HUES64 (cell line): ENCODE results near the gene MBD3L2. TPM values are rescaled to one million over a fixed set of nuclear protein-coding genes. Genes with fewer than 3 reads are reported as not detected.
"Not testable (repeated sequence)": the region's sequence is repeated elsewhere in the genome, so short reads cannot be mapped to it uniquely, and the experiment has no call there.

Source experiments
- H3K27ac ChIP-seq: 2 replicates; pipeline ENCODE4 v1.7.0; 2013; ENCODE audit warnings: low read depth, low read length, inconsistent platforms
- H3K27me3 ChIP-seq: 2 replicates; pipeline ENCODE4 v1.6.1; 2013; ENCODE audit warnings: mild to moderate bottlenecking, low read length; ENCODE audit not compliant: insufficient read depth
- H3K36me3 ChIP-seq: 2 replicates; pipeline ENCODE4 v1.6.1; 2013; ENCODE audit warnings: mild to moderate bottlenecking, low read length; ENCODE audit not compliant: insufficient read depth
- H3K4me1 ChIP-seq: 2 replicates; pipeline ENCODE4 v1.6.1; 2013; ENCODE audit warnings: mild to moderate bottlenecking, low read length, moderate library complexity; ENCODE audit not compliant: insufficient read depth
- H3K4me3 ChIP-seq: 2 replicates; pipeline ENCODE4 v1.5.1; 2013; ENCODE audit warnings: mild to moderate bottlenecking, low read length, moderate library complexity
- H3K9ac ChIP-seq: 2 replicates; pipeline ENCODE4 v1.6.1; 2013; ENCODE audit warnings: mild to moderate bottlenecking, low read depth, low read length
- H3K9me3 ChIP-seq: 2 replicates; pipeline ENCODE4 v1.6.1; 2013; ENCODE audit warnings: low read depth, low read length; ENCODE audit not compliant: insufficient read depth
- WGBS: fragments of 150-250, 120-280 bp; methylation state at CpG from one replicate; pipeline ENCODE4 v1.1.7; 2013; ENCODE audit warnings: missing lambda C conversion rate; 5-methylcytosine and 5-hydroxymethylcytosine counted together
- polyA plus RNA-seq, 2 experiments: library from polyadenylated mRNA; stranded (reverse); fragments of 50-300 nt; gene quantifications; one replicate each; pipeline ENCODE4 v1.2.3, GENCODE V29; 2013

MBD3L2 gene
- not detected for polyA plus RNA-seq (2013, experiment 1 of 2)
- not detected for polyA plus RNA-seq (2013, experiment 2 of 2)

DNA sequence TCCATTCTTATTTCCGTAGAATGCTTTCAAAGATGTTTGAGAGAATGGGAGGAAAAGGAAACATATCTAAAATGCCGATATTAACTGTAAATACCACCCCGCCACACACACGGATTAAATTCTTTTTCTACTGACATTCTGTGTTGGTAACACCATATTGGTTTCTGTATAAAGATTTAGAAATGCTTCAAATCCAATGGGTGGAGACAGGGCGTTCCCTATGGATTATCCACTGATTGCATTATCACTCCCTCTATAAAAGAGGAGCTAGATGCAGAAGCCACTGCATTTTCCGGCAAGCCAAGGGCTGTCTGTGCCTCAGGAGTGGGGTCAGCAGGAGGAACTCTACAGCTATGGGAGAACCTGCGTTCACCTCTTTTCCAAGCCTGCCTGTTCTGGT lies at the start of gene MBD3L2:
Gene MBD3L2, plus strand, starts transcription at position 301 of the 400 bp plus-strand sequence. Its CDS starts 53 bp downstream, at position 354.
- H3K27me3 ChIP-seq, H3K4me1 ChIP-seq, H3K27ac ChIP-seq, H3K9ac ChIP-seq, H3K9me3 ChIP-seq, H3K4me3 ChIP-seq, H3K36me3 ChIP-seq: not testable (repeated sequence)
- no CpG with 5 or more reads among the region's 7 CpGs for WGBS

DNA sequence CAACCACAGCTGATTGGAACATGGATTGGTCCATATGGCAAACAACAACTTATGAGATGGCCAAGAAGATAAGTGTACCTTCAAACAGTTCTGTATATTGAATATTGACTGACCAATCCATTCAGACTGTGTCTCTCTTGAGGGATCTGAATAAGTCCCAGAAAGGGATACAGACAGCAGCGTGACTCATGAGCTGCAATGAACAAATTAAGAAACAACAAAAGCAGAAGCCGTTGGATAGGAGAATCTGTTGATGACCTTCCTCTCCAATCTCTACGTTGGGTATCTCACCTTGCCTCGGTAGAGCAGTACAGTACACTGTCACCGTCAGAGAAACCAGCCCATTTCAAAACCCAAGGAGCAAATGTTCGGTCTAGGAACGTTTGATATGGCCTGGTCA lies 49.2 kb upstream of the MBD3L2 start:
- Histone ChIP-seq H3K27ac (no peak overlapping the region), H3K36me3 (no peaks in the 10 kb centered on the region), H3K4me3 (no peak overlapping the region), H3K27me3 (no peaks in the 10 kb centered on the region), H3K9me3 (peaks cover 81% of the 10 kb centered on the region), H3K4me1 (no peaks in the 10 kb centered on the region), H3K9ac (no peak overlapping the region)
- WGBS, result 68% methylated on average over 7 of the region's 7 CpGs

DNA sequence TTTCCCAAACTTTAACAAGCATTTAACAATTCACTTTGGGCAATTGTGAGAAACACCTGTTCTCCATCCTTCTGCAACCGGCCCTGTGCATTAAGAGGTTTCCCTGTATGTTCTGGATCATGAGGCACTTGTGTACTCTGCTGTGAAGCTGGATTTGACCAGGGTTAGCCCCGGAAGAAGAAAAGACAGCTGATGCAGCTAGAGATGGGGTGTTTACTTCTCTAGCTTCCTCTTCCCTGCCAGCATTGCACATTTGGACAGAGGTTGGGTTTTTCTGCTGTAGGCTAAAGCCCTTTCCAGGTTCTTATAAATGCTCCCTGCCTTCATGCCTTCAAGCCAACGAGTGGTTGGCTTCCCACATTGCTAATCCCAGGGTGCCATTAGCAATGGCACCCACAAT lies 48.8 kb upstream of the MBD3L2 start:
- Histone ChIP-seq H3K9me3 (peaks cover 81% of the 10 kb centered on the region), H3K4me1 (no peaks in the 10 kb centered on the region), H3K36me3 (no peaks in the 10 kb centered on the region), H3K4me3 (no peak overlapping the region), H3K27me3 (no peaks in the 10 kb centered on the region), H3K9ac (no peak overlapping the region), H3K27ac (no peak overlapping the region)
- 65% methylated on average over 3 of the region's 3 CpGs for WGBS

DNA sequence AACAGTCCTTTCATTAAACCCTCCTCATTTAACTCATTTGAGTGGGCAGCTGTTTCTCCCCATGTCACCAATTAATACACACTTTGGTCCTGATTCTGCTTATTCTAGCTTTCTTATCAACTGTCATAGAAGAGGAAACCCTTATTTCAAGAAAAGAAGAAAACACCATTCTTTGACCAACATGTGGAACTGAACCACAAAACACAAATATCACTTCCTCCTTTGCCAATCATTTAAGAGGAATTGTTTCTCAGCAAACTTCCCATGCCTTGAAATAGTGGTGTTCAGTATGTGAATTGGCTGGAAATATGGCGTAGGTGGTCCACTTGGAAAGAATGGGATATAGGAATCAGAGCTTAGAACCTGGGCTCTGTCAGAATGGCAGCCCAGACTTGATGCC lies 48.3 kb upstream of the MBD3L2 start:
- Histone ChIP-seq H3K27me3 (no peaks in the 10 kb centered on the region), H3K27ac (no peak overlapping the region), H3K9ac (no peak overlapping the region), H3K9me3 (peaks cover 79% of the 10 kb centered on the region), H3K36me3 (no peaks in the 10 kb centered on the region), H3K4me3 (no peak overlapping the region), H3K4me1 (no peaks in the 10 kb centered on the region)
- WGBS, result 80% methylated on average over 1 of the region's 1 CpG

DNA sequence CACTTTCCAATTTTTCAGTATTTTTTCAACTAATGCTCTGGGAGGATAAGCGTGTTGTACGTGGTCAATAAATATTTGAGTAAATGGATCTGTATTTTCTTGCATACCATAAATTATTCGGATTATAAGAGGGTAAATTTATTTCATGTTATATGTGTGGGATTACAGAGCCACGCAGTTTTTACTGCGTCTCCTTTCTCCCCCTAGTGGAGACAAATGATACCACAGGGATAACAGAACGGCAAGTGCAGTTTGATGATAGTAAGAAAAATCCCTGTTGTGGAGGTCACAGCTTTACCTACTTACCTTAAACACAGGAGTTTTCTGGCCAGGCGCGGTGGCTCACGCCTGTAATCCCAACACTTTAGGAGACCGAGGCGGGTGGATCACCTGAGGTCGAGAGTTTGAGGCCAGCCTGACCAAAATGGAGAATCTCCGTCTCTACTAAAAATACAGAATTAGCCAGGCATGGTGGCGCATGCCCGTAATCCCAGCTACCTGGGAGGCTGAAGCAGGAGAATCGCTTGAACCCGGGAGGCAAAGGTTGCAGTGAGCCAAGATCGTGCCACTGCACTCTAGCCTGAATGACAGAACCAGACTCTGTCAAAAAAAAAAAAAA lies 44.7 kb upstream of the MBD3L2 start:
- Histone ChIP-seq H3K27me3 (no peaks in the 10 kb centered on the region), H3K9me3 (peaks cover 74% of the 10 kb centered on the region), H3K27ac (no peak overlapping the region), H3K36me3 (no peaks in the 10 kb centered on the region), H3K9ac (no peak overlapping the region), H3K4me1 (no peaks in the 10 kb centered on the region), H3K4me3 (no peak overlapping the region)
- WGBS, result 89% methylated on average over 15 of the region's 18 CpGs

DNA sequence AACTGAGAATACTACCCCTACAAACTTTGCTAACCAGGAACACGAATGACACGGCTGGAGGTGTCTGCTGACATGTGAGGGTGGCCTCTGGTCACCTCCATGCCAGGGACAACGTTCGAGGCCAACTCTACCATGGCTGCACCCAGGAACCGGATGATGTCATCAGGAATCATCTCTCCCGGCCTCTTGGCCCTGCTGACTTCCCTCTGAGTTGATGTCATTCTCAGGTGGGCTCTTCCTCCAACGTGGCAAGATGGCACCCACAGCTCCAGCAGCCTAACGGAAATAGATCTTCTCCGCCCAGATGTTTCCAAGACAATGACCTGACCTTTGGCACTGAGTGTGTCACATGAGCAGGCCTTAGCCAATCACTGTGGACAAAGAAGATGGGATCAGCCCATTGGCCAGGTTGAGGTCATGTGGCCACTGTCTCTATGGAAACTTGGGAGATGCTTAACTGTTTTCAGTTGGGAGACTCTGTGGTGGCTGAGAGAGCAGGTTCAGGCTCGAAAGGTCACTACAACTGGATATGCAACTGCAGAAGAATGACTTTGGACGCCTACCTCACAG lies 42.9 kb upstream of the MBD3L2 start:
- Histone ChIP-seq H3K27ac (no peak overlapping the region), H3K27me3 (no peaks in the 10 kb centered on the region), H3K36me3 (no peaks in the 10 kb centered on the region), H3K4me1 (no peaks in the 10 kb centered on the region), H3K9me3 (peaks cover 62% of the 10 kb centered on the region), H3K4me3 (no peak overlapping the region), H3K9ac (no peak overlapping the region)
- 64% methylated on average over 11 of the region's 11 CpGs for WGBS

DNA sequence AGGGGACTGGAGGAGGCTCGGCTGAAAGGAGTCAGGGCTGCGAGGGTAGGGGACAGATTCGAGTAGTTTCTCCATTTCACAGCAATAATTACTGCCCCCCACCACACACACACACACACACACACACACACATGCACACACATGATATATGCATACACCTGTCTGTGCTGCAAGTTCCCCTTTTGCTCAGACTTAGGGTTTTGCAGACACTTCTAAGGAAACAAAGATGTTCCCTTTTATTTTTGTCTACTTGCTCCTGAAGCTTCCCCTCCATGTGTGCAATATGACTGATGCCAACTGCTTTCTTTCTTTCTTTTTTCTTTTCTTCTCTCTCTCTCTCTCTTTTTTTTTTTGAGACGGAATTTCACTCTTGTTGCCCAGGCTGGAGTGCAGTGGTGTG lies 41.3 kb upstream of the MBD3L2 start:
- H3K4me3 ChIP-seq, result no peak overlapping the region
- H3K4me1 ChIP-seq, result no peaks in the 10 kb centered on the region
- H3K27ac ChIP-seq, result no peak overlapping the region
- H3K9ac ChIP-seq, result no peak overlapping the region
- no peaks in the 10 kb centered on the region for H3K36me3 ChIP-seq
- peaks cover 60% of the 10 kb centered on the region for H3K9me3 ChIP-seq
- 80% methylated on average over 4 of the region's 4 CpGs for WGBS
- H3K27me3 ChIP-seq, result no peaks in the 10 kb centered on the region

DNA sequence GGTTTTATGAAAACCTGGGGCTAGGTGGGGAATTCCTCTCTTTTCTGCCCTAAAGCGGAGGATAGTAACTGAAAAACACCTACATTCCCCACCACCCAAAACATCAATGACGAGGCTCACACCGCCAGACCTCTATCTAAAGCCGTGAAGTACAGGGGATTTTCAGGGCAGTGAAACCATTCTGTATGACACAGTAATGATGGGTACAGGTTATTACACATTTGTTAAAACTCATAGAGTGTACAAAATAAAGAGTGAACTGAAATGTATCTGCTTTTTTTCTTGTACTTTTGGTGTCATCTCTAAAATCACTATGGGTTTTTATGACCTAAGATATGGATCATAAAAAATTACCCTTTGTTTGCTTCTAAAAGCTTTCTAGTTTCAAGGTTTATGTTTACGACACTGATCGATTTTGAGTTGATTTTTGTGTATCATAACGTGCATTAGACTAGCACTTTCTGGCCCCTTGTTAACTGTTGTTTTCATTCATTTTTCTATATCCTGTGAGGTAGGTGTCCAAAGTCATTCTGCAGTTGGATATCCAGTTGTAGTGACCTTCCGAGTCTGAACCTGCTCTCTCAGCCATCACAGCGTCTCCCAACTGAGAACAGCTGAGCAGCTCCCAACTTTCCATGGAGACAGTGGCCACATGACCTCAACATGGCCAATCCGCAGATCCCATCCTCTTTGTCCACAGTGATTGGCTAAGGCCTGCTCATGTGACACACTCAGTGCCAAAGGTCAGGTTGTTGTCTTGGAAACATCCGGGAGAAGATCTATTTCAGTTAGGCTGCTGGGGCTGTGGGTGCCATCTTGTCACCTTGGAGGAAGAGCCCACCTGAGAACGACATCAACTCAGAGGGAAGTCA lies 38.2 kb upstream of the MBD3L2 start:
- WGBS, result 87% methylated on average over 11 of the region's 12 CpGs
- peaks cover 69% of the 10 kb centered on the region for H3K9me3 ChIP-seq

DNA sequence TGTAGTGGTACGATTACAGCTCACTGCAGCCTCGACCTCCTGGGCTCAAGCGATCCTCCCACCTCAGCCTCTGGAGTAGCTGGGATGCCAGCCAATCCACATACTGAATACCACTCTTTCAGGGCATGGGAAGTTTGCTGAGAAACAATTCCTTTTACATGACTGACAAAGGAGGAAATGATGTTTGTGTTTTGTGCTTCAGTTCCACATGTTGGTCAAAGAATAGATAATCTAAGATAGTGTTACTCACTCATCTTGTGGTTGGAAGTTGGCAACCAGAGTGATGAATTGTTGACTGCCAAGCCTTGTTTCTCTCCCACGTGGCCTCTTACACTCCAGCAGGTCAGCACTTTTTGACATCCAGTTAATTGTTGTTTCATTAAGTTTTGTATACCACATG lies 35.4 kb upstream of the MBD3L2 start:
- Histone ChIP-seq H3K9ac (no peak overlapping the region), H3K36me3 (no peaks in the 10 kb centered on the region), H3K4me3 (no peak overlapping the region), H3K4me1 (no peaks in the 10 kb centered on the region), H3K9me3 (peaks cover 72% of the 10 kb centered on the region), H3K27ac (no peak overlapping the region), H3K27me3 (no peaks in the 10 kb centered on the region)
- WGBS, result 67% methylated on average over 4 of the region's 4 CpGs

More for the DNA sequence above, 38.2 kb upstream of the MBD3L2 start:
- Histone ChIP-seq H3K36me3 (no peaks in the 10 kb centered on the region), H3K9ac (no peak overlapping the region), H3K4me3 (no peak overlapping the region), H3K4me1 (no peaks in the 10 kb centered on the region), H3K27ac (no peak overlapping the region), H3K27me3 (no peaks in the 10 kb centered on the region)

DNA sequence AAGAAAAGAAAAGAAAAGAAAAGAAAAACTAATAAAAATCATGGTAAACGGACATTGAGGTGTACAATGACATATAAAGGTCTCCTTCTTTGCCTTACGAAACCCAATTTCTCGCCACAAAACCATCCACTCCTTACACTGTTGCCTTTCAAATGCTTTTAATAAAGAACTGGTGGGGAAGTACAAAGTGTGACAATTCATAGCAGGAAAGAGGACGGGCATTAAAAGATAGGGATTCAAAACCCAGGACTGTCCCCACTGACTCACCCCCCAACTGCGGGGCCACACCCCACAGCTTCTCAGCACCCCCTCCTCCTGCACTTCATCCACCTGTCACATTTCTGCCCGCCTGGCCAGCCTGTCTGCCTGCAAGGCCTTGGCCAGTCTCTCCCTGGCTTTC lies 30.3 kb upstream of the MBD3L2 start:
- Histone ChIP-seq H3K4me1 (no peaks in the 10 kb centered on the region), H3K9me3 (peaks cover 42% of the 10 kb centered on the region), H3K36me3 (no peaks in the 10 kb centered on the region), H3K27ac (no peak overlapping the region), H3K27me3 (no peaks in the 10 kb centered on the region), H3K9ac (no peak overlapping the region), H3K4me3 (no peak overlapping the region)
- WGBS, result 78% methylated on average over 3 of the region's 6 CpGs

DNA sequence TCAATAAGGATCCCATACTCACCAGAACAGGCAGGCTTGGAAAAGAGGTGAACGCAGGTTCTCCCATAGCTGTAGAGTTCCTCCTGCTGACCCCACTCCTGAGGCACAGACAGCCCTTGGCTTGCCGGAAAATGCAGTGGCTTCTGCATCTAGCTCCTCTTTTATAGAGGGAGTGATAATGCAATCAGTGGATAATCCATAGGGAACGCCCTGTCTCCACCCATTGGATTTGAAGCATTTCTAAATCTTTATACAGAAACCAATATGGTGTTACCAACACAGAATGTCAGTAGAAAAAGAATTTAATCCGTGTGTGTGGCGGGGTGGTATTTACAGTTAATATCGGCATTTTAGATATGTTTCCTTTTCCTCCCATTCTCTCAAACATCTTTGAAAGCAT lies 27.8 kb upstream of the MBD3L2 start, which contains the start of gene MBD3L2B:
Gene MBD3L2B, minus strand, starts transcription at position 101 of the 400 bp plus-strand sequence. Its CDS starts 34 bp downstream, at position 67.
- WGBS, result no CpG with 5 or more reads among the region's 6 CpGs

More for the DNA sequence above, 27.8 kb upstream of the MBD3L2 start, which contains the start of gene MBD3L2B:
- not testable (repeated sequence) for H3K27ac ChIP-seq, H3K9ac ChIP-seq, H3K36me3 ChIP-seq, H3K4me1 ChIP-seq, H3K4me3 ChIP-seq, H3K27me3 ChIP-seq
- H3K9me3 ChIP-seq, result peaks cover 19% of the 10 kb centered on the region
